ENCODE results near the gene ERBB4.

DNA sequence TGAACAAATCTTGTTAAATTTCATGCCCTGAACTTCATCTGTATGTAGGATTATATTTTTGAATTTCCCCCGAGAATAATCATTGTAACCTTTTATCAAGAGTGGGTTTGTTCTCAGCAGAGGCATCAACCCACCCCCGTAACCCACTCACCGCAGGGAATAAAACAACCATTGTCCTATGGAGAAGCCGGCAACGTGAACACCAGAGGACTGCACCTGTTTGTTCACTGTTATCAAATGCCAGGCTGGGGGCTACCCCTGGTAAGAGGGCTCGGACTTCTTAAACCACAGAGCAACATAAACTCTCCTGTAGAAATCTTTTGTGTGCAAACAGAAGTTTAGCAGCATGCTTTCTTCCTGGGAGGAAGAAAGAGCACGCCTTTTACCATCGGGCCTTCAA, 610.4 kb downstream of the ERBB4 start:
- TF ChIP-seq POLR2A (IDR thresholded peaks at IDR 0.05; ENCODE audit: low read depth, low read length) (no peak), BCL11A (IDR thresholded peaks at IDR 0.05; ENCODE audit: low read depth, low read length) (no peak), GABPA (IDR thresholded peaks at IDR 0.05; ENCODE audit: low read depth) (no peak), TCF3 (IDR thresholded peaks at IDR 0.05; ENCODE audit: borderline replicate concordance, insufficient read depth, low read depth, low read length) (no peak)
- TF ChIP-seq, protein P1, sequence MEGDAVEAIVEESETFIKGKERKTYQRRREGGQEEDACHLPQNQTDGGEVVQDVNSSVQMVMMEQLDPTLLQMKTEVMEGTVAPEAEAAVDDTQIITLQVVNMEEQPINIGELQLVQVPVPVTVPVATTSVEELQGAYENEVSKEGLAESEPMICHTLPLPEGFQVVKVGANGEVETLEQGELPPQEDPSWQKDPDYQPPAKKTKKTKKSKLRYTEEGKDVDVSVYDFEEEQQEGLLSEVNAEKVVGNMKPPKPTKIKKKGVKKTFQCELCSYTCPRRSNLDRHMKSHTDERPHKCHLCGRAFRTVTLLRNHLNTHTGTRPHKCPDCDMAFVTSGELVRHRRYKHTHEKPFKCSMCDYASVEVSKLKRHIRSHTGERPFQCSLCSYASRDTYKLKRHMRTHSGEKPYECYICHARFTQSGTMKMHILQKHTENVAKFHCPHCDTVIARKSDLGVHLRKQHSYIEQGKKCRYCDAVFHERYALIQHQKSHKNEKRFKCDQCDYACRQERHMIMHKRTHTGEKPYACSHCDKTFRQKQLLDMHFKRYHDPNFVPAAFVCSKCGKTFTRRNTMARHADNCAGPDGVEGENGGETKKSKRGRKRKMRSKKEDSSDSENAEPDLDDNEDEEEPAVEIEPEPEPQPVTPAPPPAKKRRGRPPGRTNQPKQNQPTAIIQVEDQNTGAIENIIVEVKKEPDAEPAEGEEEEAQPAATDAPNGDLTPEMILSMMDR (IDR thresholded peaks at IDR 0.05 in 2 of 3, conservative IDR thresholded peaks at IDR 0.05 in 1 of 3; ENCODE audit: control insufficient read depth in 2 of 3, extremely low read depth in 1 of 3, insufficient read depth in 1 of 3, low read depth in 3 of 3, low read length in 3 of 3), result no peak
